HG03571 (cell line): ENCODE measurements around the gene DNER.
"Not testable (repeated sequence)": the region's sequence is repeated elsewhere in the genome, so short reads cannot be mapped to it uniquely, and the experiment has no call there.

ENCODE experiments used
- ATAC-seq: cut with Tn5 transposase; IDR thresholded peaks from one replicate; pipeline ENCODE4 v1.9.1; 2021; ENCODE audit not compliant: unreplicated experiment

DNER gene

DNA sequence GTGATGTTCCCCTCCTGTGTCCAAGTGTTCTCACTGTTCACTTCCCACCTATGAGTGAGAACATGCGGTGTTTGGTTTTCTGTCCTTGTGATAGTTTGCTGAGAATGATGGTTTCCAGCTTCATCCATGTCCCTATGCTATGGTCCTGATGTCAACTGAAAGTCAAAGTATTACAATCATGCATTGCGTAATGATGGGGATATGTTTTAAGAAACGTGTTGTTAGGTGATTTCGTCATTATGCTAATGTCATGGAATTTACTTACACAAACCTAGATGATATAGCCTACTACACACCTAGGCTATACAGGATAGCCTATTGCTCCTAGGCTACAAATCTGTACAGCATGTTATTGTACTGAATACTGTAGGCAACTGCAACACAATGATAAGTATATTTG is 207.7 kb downstream of the DNER start:
- ATAC-seq, result not testable (repeated sequence)

DNA sequence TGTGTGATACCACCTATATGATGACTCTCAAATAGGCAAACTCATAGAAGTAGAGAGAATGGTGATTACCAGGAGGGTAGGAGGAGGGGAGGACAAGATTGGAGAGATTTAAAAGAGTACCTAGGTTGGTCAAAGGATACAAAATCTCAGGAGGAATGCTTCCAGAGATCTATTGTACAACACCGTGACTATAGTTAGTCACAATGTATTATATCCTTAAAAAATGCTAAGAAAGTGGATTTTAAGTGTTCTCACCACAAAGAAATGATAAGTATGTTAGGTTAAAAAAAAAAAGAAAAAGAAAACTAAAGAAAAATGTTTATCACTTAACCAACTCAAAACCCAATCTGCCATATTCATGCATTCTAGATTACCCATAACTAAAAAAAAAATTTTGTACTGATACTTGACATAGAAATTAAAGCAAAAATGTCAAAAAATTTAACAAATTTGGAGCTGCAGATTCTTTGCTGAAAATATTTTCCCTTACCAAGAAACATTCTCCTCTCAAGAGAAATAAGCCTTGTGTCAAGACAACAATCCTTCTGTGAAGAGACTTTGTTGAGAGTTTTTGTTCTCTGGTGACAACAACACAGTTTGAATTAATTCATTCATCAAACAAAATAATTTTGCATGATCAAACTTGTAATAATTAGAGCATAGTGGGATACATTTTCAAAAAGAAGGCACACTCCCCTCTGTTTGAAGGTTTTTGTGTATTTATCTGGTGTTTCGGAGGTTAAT is 213.1 kb downstream of the DNER start:
- no peak for ATAC-seq

DNA sequence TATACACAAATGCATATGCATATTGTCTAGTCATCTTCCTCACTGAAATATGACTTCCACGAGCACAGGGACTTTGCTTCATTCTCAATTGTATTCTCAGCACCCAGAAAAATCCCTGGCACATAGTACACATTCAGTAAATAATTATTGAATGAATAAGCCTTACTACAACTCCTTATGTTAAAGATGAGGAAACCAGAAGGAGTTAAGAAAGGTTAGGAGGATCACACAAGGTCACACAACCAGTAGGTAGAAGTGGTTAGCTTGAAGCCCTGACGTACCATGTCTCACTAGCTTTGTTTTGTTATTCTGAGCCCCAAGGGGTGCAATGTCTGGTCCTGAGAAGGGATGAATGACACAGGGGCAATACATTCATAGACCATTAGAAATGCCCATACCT is 222.3 kb downstream of the DNER start:
- no peak for ATAC-seq

DNA sequence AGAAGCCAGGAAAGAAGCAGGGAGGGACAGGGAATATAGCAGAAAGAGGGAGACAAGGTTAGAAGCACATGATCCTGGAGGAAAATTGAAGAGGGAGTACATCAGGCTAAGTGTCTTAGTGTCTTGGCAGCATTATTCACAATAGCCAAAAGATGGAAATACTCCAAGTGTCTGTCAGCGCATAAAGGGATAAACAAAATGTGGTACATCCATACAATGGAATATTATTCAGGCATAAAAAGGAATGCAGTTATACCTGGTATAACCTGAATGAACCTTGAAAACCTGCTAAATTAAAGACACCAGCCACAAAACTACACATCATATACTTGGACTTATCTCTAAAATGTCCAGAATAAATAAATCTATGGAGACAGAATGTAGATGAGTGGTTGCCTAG is 224.2 kb downstream of the DNER start:
- ATAC-seq, result no peak

DNA sequence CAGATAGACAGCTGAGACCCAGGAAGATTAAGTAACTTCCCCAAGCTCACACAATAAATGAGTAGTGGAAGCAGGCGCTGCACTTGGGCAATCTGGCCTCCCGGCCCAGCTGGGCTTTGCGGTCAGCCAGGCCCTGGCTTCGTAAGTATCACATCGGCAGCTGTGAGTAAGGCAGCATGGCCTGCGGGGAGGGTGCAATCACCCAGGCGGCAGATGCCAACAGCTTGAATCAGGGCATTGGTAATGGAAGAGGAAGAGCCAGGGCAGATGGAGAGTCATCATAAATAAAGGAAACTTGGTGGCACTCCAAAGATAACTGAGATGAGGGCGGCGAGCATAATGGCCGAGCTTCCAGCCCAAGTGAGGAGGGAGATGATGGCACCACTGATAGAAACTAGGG is 225.3 kb downstream of the DNER start:
- no peak for ATAC-seq

DNA sequence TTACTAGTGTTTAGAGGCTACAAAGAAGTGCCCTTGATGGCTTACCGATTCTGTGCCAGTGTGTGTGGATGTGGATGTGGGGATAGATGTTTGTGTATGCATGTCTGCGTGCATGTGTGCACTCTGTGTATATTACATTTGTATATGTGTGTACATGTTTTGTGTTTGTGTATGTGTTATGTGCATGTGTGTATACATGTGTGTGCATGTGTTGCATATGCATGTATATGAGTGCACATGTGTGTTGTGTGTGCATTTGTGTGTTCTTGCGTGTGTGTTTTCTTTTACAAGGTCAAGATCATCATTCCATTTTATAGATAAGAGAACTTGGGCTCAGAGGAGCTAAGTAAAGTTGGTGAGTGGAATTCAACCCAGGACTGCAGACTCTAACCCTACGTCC is 226.1 kb downstream of the DNER start:
- ATAC-seq, result no peak

DNA sequence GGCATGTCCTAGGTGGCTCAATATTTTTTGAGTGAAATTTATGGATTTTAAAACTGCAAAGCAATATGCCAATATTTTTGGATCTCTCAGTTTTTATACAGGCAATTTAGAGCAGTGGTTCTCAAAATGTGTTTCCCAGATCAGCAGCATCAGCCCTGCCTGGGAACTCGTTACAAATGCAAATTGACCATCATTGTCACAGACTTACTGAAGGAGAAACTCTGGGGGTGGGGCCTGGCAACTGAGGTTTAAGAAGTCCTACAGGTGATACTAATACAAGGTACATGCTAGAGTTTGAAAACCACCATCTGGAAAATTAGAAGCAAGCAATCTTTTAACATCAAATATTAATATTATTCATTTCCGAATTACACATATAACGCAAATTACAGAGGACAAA is 227.7 kb downstream of the DNER start:
- no peak for ATAC-seq

DNA sequence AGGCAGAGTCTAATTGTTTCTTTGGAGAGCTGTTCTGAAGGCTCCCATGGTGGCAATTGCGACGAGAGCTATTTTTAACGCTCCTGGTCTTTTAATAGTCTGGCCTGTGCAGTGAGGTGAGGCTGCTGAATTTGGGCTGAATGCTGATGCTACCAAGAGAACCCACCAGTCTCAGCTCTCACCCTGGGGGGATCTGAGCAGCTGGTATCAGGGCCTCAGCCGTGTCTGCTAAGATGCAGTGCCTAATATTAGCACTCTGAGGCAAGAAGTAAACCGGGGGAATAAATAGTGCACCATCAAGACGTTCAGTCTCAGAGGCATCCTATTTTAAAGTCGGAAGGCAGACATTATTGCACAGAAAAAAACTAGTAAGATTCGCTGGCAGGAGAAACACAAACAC is 228.5 kb downstream of the DNER start:
- no peak for ATAC-seq

DNA sequence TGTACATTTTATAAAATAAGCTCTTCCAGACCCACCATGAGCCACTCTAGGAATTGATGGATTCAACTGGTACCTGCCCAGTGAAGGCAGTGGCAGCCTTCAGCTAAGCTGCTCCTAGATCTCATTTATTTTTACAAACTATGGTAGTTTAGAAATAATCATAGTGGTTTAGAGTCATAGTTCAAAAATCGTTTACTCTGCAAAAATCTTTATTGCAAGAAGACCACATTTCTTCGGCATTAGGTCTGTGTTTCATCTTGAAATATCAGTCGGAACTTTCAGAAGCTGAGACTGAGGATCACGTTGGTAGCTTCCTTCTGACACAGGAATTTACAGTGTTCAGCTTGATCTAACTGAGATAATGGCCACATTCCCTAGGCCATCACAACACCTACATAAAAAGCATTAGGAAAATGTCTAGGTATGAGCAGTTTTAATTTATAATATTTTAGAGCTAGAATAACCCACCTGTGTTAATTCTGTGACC is 237.0 kb downstream of the DNER start:
- ATAC-seq, result no peak

DNA sequence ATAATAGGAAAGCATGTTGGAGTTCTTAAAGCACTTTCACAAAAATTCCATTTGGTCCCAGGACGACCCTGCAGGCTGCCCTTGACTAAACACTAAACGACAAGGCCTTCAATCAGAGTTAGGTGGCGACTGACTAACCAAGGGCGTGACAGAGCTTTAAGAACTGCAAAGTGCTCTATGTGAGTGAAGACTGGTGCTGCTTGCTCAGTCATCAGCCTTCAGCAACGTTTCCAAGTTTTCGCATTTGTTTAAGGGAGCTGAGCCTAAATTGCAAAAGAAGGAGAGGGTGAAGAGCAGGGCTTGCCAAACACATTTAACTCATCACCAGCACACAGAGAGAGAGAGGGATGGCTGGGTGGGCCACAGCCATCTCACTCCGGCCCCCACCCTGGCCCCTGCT is 238.6 kb downstream of the DNER start:
- ATAC-seq, result no peak

DNA sequence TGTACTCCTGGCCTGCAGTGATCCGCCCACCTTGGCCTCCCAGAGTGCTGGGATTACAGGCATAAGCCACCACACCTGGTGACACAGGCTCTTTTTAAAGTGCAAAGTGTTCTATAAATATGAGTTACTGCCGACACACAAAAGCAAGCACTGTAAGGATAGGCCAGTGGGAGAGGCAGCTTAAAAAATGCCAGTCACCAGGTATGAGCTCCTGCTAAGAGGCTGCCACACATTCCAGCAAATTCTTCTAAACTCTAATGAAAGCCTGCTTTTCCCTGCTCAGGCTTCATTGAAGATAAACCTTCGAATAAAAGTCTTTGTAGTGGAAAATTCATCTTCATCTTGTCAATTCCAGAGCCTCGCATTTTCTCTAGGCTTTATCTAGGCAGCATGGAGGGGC is 240.2 kb downstream of the DNER start:
- no peak for ATAC-seq

DNA sequence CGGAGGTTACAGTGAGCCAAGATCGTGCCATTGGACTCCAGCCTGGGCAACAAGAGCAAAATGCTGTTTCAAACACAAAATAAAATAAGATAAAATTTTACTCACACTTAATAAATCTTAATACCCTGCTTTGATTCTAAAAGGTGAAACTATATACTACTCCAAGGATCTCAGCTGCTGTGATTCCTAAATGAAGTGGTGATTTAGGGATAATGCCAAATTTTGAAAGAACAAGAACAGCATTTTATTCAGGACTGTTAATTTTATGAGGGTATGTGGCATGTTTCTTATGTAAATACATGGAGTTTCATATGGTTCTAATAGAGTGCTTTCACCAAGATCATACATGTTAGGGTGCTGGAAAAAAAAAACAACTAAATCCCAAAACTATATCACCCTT is 243.6 kb downstream of the DNER start:
- ATAC-seq, result no peak

DNA sequence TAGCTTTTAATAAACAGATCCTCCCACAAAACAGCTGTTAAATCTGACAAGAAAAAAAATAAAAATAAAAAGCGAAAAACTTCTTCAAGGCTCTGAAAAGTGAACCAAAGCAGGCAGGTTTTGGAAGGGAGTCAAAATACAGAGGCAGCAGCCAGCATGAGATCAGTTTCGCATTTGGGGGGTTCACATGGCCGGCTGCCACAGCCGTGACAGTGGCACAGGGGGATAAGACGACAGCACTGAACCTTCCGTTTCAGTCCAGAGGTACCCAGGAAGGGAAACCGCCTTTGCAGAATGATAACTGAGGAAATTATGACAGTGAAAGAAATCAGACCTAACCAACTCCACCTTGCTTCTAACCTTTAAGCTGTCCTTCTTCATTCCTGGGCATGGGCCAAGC is 246.6 kb downstream of the DNER start:
- no peak for ATAC-seq

DNA sequence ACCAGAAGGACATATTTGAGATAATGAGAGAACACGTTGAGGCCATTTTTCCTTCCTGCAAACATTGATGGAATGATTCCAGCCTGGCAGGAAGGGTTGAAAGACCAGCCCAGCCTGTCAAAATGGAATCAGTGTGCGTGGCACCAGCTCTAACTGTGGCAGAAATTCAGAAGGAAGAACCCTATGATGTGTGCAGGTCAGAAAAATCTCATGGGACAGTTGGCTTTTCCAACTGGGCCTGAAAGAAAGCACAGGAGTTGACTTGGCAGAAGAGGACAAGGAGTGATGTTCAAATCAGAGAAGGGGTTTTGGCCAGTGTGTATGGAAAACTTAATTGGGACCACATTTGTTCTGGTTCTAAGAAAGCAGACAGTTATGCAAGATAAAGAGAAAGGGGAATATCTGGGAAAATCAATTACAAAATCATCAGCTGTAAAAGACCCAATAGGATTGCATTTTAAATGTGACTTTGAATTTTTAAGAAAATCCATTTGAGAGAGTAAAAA is 250.5 kb downstream of the DNER start:
- no peak for ATAC-seq

DNA sequence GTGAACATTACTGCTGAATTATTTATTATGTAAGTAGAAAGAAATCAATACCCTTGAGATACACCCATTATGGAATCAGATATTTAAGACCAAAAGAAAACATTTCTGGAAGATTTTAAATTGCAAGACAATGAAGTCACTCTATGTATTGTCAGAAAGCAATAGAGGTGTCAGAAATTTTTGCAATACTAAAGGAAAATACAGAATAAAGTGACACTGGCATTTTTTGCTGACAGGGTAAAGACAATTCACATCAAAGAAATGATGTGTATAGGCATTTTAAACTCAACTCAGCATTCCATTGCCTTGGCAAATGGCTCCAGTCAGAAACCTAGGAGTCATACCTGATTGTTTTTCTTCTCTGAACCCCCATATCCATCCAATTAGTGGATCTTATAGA is 252.2 kb downstream of the DNER start:
- ATAC-seq, result no peak

DNA sequence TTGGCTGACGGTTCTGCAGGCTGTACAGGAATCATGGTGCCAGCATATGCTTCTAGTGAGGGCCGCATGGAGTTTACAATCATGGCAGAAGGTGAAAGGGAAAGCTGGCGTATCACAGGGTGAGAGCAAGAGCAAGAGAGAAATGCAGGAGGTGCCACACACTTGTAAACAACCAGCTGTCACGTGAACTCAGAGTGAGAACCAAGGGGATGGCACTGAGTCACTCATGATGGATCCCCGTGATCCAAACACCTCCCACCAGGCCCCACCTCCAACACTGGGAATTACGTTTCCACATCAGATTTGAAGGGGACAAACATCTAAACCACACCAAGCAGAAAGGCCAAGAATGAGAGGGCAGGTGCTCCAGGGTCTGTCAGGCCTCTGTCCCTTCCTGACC is 258.3 kb downstream of the DNER start:
- no peak for ATAC-seq

DNA sequence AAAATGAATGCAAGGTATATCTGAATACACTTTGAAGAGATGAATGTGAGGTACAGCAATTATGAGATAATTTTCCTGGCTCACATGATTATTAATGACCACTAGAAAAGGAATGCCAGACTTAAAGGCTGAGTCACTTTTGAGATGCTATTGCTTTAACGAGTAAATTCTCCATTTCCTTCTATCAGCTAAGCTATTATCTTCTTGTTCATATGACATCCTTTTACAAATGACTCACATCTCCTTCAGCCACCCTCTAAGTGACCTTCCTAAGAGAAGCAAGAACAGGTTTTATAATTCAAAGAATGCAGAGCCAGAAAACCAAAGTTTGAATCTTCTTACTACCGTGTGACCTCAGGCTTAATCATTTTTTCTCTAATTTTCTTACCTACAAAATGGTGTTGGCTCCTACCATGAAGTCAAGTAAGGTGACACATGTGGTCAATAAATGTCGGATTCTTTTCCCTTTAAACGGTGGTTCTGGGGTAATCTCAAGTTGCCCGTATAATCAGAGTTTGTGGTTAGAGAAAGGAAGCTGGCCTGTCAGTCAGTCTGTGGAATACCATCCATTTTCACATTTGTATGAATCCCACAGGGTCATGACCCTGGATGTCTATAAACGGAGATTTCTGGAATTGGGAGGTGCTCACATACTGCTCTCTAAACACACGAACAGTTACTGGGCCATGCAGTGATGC is 259.3 kb downstream of the DNER start:
- ATAC-seq, result no peak

DNA sequence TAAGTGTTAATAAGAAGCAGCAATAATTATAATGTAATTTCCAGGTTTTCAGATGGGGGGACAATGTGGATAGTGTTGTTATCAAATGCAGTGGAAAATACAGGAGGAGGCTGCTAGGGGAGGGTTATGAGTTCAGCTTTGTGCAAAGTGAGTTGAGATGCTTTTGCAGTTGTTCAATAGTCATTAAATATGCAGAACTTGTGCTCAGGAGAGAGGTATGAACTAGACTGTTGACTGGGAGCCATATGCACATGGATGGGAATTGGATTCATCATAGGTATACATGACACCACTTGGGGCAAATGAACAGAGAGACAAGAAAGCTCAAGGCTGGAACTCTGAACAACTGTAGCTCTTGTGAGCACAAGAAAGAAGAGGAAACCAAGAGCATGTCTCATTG is 261.1 kb downstream of the DNER start:
- ATAC-seq, result no peak

DNA sequence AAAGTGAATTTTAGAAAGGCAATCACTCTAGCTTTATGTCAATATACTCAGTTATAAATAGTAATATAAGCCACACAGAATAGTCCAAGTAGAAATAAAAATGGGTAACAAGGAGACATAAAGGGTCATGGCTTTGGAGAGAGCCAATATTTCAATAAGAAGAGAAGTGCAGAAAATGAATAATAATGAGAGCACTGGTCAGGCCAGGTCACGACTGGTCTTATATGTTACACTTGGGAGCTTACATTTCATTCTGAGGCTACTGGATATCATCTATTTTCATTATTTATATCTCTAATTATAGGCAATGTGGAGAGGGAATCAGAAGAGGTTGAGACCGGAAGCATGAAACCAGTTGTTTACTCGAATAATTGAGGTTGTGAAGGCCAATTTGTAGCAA is 262.5 kb downstream of the DNER start:
- no peak for ATAC-seq

DNA sequence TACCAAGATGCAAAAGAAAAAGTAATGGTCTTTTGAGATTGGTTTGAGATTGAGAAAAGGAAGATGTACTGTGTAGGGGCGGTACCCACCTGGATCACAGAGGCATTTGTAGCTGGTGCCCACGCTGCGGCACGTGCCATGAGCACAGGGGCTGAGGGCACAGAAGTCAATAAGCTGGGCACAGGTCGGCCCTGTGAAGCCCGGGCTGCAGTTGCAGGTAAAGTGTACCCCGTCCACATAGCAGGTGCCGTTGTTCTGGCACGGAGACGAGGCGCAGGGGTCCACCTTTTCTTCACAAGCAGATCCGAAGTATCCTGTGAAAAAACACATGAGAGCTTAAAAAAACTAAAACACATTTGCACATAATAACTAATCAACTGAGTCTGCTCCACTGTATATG is 267.1 kb downstream of the DNER start:
- no peak for ATAC-seq

DNA sequence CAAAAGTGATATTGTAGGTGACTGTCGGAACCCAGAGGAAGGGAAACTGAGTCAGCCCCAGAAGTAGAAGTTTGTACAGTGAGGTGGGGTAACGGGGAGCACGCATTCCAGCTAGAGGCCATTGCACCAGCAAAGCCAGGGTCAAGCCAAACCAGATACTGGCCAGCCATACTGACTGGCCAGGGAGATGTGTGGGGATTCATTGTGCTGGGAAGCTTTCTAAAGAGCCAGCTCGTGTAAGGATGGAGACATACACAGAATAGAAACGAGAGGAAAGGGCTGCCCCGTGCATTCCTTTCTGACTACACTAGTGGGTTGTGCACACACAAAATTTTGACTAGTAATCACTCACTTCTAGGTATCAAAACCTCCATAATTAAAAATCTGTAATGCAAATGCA is 268.0 kb downstream of the DNER start:
- no peak for ATAC-seq

DNA sequence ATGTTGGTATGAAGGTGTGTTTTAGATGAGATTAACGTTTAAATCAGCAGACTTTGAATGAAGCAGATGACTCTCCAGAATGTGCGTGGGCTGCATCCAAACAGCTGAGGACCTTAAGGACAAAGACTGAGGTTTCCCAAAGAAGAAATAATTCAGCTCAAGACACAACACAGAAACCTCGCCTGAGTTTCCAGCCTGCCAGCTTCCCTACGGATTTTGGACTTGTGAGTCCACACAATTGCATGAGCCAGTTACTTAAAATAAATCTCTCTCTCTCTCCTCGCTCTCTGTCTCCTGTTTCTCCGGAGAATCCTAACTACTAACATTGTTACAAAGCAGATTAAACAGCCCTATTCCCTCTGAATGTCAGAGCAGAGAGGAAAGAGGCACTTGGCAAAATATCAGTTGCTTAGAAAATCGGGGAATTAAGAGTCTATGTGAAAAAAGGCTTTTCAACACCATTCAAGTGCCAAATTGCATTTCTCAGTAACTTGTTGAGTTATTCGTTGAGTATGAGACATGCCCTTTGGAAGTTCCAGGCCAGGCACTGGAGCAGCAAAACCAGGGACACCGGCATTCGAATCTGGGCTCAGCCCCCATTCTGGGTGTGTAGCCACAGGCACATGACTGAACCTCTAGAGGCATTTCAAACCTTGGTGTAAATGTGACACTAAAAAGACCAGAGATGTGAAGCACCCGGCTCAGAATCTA is 268.7 kb downstream of the DNER start:
- ATAC-seq, result no peak
